ENCODE measurements around the gene KCTD1.

DNA sequence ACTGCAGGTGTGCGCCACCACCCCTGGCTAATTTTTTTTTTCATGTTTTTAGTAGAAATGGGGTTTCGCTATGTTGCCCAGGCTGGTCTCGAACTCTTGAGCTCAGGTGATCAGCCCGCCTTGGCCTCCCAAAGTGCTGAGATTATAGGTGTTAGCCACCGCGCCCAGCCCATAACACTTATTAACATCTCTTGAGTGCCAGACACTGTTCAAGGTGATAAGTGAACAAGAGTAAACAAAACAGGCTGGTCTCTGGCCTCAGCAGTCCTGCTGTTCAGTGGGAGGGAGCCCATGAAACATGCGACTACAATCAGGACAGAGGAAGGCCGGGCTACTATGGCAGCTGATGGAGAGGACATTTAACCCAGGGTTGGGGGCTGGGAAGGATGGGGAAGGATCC, 42.3 kb downstream of the KCTD1 start:
- TF ChIP-seq, protein P1, sequence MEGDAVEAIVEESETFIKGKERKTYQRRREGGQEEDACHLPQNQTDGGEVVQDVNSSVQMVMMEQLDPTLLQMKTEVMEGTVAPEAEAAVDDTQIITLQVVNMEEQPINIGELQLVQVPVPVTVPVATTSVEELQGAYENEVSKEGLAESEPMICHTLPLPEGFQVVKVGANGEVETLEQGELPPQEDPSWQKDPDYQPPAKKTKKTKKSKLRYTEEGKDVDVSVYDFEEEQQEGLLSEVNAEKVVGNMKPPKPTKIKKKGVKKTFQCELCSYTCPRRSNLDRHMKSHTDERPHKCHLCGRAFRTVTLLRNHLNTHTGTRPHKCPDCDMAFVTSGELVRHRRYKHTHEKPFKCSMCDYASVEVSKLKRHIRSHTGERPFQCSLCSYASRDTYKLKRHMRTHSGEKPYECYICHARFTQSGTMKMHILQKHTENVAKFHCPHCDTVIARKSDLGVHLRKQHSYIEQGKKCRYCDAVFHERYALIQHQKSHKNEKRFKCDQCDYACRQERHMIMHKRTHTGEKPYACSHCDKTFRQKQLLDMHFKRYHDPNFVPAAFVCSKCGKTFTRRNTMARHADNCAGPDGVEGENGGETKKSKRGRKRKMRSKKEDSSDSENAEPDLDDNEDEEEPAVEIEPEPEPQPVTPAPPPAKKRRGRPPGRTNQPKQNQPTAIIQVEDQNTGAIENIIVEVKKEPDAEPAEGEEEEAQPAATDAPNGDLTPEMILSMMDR (IDR thresholded peaks at IDR 0.05), result no peak
- no peak for TF ChIP-seq ZFX (IDR thresholded peaks at IDR 0.05; ENCODE audit: borderline replicate concordance)
